A673 (cell line): ENCODE results near the gene C3.

Source experiments
- CTCF ChIP-seq: fragments of 300-800, 200-600 bp; sonication (generic); conservative IDR thresholded peaks from 2 replicates; pipeline ENCODE4 v1.5.1; 2017; ENCODE audit warnings: low read depth, mild to moderate bottlenecking, antibody characterized with exemption, low read length, moderate library complexity, mixed read lengths
- EZH2 ChIP-seq: fragments of 200-600 bp; sonication (generic); IDR thresholded peaks from 2 replicates; pipeline ENCODE4 v1.6.1; 2017; ENCODE audit warnings: borderline replicate concordance, low read depth, mild to moderate bottlenecking, mixed read lengths, antibody characterized with exemption, low read length; ENCODE audit not compliant: poor library complexity, severe bottlenecking

- TF ChIP-seq CTCF (no peak), EZH2 (no peak)
Observed at GRCh38 chr19:6693681-6694080, 26.8 kb downstream of the C3 start.
